Kidney capillary endothelial cell (primary cell): Measurements from ENCODE around the gene VRK2.

ENCODE experiments used
- DNase-seq: peaks from one replicate; pipeline ENCODE4 v3.0.0-alpha.2; 2018; ENCODE audit warnings: low spot score

VRK2 gene

DNA sequence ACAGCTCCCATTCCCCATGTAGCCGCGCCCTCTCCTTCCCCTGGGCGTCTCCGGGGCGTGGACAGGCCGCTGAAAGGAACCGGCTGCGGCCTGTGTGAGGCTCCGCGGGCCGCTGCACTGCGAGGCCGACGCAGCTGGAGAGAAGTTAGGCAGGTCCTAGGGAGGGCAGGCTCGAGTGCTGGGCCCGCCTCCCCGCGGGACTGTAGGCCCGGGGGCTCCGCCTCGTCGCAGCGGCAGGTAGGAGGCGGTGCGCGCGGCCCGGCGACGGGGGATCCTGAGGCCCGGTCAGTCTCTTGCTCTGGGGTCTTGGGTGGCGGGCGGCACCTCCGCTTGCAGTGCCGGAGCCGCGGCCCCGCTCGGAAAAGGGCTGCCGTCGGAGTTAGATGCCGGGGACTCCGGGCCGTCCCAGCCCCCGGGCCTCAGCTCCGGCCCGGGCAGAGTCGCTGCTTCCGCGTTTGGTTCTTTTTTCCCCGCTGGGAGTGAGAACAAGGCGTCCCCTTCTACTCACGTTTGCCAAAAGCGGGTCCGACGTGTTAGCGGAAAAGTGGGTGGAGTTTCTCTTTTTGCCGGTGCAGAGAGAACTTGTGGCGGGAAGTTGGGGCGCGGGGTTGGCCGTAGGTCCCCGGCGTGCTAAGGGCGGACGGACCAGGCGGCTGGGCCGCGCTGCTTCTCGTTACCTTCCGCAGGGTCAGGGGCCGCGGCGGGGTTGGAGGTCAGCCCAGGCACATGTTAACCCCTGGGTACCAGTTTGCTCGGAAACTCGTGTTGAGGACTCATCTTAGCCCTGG, at the start of gene VRK2:
VRK2 (plus strand) TSS at position 222 of the 788 bp plus-strand sequence. CDS start 2,026 bp downstream, outside the sequence.
- DNase-seq: peak; percentile 76

DNA sequence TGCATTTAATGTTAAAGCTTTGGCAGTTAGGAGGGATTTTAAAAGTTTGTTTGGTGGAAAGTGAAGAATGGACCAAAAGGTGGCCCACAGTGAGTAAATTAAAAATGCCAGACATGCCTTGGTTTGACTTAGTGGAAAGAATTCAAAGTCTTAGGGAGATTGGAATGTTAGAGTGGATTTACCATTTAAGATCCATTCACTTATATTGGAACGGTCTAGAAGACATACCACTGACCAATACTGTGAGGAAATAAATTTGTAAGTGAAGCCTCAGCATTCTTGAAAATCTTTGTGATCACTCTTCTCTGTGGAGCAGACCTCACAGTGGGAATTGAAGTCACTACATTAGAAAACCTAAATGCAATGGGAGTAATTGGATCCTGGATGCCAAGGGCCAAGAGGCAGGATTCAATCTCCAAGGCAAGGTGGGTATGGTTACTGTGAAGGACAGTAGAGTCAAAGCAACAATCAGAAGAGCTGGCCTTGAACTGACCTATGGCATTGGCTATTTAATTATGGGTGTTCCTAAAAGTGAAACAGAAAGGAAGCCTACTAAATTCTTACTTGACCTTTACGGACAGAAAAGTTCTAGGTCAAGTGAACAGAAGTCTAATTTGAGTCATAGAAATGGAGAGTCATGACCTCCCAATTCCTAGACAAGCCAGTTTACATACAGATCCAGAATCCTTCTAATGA, 40.2 kb upstream of the VRK2 start:
- no peak for DNase-seq

DNA sequence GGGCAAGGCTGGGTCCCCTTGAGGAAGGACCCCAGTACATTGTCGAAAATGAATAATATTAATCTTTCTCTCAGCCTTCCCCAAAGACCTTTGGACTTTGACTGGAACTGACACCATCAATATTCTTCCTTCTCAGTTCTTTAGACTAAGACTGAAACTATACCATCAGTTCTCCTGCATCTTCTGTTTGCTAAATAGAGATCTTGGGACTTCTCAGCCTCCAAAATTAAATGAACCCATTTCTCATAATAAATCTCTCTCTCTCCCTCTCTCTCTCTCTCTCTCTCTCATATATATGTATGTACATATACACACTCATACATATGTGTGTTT, 39.7 kb upstream of the VRK2 start:
- DNase-seq: no peak

DNA sequence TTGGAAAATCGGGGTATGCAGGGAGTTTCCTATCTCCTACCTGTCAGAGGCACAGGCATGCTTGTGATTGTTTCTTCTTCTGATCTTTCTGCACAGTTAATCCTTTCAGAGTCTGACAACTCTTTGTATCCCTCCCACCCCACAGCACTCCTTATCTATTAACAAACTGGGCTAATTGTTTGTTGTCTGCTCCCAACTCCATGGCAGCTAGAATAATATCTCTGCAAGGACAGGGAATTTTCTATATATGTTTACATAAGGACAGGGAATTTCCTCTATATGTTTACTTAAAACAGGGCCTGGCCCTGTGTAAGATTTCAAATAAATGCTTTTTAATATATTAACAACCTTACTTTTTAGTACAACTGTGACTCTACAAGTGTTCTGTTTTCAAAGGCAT, 36.0 kb upstream of the VRK2 start:
- no peak for DNase-seq

DNA sequence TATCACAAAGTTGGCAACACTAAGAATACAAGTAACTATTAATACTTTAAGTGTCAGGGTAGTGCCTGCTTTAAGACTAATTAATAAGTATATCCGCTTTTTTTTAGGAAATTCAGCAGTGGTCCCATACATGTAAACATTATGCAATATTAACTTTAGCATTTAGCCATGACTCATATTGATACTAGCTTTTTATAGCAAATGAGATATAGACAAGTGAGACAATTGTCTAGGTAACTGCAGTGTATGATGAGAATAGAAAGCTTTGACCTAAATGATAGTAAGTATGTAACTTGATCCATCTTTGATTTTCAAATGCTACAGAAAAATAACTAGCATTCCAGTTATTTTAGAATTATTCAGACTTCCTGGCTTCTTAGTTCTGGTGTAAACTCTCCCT, 27.4 kb upstream of the VRK2 start:
- DNase-seq: no peak

DNA sequence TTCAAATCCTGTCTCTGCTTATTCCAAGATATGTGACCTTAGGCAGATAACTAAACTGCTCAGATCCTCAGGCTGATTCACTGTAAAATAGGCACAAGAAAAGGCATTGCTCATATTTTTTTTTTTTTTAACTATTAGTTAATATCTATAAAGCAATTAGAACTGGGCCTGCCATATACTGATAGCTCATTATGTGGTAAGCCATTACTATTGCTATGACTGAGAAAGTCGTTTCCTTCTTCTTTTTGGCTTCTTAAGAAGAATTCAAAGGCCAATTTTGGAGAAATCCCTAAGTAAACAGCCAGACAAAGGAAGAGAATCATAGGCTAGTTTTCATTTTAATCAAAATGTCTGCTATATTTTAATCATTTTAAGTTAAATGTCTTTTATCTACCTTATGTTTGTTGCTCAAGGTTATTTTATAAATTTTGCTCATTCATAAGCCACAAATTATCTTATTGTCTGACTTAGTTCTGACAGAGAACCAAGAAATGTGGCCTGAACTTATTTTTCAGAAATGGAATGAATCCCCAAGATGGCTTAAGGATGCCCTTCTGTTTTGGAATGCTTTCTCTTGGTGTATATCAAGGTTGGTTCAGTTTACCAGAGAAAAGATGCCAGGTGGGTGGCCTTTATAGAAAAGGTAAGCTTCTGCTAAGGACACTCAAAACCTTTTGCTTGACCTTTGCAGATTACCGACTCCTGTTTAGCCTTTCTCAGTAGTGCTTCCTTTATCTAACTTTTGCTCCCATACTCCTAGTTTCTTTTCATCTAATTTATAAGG, 21.3 kb upstream of the VRK2 start:
- DNase-seq: no peak

DNA sequence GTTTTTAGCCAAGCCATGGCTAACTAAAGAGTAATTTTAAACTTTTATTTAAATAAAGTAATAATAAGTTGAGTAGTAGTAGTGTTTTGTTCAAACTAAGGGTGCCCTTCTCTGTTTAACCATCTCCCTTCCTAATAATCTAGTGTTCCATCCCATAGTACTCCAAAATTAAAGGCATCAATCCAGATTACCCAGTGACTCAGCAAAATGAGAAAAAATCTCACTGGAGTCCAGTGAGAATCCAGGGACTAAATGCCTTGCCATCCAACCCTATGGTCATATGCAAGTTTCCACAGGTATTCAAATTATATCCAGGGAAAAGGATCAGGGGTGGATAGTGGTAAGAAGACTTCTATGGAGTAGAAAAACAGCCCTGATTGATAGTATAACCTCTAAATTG, 19.6 kb upstream of the VRK2 start:
- no peak for DNase-seq

DNA sequence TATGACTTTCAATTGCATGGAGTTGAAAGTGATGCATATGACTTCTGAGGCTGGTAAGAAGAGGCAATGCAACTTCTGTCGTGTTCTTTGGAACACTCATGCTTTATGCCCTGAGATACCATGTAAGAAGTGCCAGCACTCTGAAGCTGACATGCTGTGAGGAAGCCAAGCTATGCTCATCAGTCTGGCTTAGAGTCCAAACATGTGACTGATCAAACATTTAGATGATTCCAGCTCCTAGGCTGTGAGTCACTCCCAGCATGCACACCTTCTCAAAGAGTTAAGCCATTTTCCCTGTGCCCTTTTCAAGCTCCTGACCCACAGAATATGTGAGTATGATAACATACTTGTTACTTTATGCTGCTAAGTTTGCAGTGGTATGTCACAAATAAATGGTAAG, 15.8 kb upstream of the VRK2 start:
- DNase-seq: no peak

DNA sequence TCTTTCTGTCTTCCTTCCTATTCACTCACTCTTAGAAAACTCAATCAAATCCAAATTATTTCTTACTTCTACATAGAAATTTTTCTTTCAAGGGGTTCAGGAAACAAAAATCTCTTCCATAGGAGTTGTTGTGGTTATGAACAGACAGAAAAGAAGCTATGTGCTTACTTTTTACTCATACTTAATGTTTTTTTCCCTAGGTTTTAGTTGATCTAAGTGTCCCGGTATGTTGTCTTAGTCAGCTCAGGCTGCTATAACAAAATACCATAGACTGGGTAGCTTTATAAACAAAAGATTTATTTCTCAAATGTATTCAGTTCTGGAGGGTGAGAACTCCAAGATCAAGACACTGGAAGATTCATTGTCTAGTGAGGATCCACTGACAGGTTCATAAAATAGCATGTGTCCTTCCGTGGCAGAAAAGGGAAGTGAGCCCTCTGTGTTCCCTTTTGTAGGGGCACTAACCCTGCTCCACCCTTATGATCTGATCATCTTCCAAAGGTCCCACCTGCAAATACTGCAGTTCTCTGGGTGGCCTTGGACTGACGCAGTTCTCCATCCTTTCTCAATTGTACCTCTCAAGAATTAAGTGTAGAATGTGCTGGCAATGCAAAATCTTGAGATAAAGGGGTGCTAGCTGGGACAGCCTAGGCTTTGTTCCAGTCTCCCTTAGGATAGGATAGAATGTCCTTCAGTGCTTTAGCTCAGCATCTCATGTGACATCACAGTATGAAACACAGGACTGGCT, 14.4 kb upstream of the VRK2 start:
- DNase-seq: no peak

DNA sequence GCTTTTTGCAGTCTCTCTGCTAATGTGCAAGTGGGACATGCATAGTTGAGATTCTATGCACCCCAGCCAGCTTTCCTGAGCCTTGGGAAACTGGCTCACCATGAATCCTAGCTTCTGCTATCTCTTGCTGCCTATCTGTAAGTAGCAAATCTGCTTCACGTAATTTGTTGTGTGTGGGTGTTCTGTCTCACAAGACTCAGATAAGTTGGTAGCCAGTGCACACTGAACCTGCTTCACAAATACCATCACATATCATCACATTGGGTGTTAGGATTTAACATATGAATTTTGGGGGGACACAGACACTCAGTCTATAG, 13.9 kb upstream of the VRK2 start:
- no peak for DNase-seq

DNA sequence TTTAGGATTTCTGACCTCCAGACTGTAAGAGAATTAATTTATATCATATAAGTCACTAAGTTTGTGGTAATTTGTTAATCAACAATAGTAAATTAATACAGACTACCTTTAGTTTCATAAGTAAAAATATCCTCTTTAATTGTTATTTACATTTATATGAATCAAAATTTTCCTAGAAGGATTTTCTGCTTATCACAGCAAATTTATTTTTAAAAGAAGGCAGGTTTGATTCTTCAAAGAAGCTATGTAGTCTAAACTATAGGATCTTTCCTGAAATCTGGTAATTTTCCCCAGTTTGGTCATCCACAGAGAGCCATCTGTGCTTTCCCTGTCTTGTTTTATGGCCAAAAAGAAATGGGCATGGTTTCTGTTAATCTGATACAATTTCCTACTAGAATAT, 13.1 kb upstream of the VRK2 start:
- no peak for DNase-seq

DNA sequence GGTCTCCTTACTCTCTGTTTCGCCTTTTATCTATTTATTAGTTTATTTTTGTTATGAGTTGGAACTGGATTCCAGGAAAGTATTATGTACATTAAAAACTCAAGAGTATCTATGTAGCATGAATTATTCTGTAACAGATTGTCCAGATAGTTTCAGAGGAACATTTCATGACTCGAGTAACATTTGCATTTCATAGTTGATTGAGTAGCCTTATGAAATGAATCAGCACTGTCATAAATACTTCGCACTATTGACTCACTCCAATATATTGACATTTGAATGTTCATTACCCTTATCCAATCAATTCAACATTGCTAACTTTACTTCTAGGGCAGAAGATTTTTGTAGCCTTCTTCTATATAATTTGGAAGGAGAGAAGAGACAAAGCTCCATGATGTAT, 11.3 kb upstream of the VRK2 start:
- no peak for DNase-seq

DNA sequence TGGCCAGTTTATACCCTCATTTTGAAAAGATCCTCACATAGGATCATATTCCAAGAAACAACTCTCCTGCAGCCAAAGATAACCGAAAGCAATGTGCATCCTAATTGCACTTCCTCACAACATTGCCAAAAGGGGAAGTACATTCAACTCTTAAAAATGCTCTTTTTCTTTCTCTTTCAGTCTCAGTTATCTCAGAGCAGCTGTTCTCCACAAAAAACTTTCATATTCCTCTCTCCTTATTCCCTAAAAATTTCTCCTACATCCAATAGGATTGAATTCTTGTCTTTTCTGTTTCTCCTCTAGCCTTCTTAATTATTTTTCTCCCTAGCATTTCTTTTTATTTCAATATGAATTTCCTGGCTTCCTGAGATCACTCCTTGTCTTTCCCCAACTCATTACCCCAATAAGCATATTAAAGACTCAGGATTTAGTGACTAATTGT, 7.4 kb upstream of the VRK2 start:
- DNase-seq: peak; percentile 30

DNA sequence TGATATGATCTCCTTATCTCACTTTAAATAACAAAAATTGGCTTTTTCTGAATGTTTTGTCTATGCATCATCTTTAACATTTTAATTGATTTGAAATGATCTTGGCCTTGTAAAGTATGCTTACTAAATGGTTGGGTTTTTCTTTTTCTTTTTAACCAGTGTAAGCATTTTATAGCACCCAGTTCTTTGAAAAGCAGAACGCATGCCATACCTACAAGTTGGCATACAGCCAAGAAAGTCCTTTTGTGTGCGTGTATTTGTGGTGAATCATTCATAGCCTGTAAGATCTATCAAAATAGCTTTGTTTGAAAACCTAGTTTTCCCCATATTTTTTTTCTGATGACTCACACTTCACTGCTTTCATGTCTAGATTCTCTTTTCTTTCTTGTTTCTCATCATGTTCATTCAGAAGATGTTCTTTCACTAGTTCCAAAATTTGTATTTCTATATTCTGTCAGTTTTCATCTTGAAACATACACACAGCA, 4.1 kb upstream of the VRK2 start:
- DNase-seq: peak; percentile 98

DNA sequence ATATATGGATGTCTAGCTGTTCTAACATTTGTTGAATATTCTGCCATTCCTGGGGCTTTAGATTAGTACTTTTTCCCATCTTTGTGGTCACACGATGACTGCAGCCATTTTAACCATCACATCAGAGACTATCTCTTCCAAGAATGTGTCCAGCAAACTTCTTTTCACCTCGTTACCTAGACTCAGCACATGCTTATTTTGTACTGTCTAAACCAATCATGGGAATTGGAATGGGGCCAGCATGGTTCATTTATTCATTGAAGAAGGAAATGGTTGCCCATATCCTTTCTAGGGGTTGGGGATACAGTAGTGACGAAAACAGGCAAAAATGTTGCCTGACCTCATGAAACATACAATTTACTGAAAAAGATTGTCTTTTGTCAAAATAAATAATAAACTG, 2.5 kb upstream of the VRK2 start:
- DNase-seq: no peak

DNA sequence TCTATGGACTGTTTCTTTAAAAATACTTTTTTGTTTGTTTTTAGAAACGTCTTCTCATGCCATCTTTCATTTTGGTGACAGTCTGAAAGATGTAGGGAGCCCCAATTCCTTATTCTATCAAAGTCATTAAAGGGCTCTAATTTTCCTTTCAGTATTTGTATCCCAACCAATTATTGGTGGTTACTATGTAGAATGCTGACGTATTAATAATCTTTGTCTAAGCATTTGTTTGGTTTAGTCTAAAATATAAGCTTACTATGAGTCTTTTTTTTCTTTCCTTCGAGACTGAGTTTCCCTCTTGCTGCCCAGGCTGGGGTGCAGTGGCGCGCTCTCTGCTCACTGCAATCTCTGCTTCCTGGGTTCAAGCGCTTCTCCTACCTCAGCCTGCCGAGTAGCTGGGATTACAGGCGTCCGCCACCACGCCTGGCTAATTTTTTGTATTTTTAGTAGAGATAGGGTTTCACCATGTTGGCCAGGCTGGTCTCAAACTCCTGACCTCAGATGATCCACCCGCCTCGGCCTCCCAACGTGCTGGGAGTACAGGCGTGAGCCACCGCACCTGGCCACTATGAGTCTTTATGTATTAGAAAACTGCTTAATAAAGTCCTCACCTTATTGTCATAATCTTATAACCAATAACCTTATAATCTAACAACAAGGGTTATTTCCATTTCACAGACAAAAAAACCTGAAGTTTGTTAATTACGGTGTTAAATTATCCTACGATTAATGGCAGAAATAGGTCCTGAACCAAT, 849 bp upstream of the VRK2 start:
- no peak for DNase-seq

DNA sequence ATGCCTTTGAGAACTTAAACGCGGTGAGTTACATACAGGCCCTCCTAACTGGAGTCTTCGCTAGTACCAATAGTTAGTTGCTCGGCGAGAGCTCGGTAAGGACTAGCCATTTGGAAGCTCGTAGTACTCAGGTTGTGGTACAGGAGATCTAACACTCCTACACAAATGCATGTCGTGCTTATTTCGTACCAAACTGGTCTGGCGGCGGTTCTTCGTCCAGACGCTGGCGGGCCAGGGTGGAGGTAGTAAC, 346 bp upstream of the VRK2 start:
- no peak for DNase-seq

DNA sequence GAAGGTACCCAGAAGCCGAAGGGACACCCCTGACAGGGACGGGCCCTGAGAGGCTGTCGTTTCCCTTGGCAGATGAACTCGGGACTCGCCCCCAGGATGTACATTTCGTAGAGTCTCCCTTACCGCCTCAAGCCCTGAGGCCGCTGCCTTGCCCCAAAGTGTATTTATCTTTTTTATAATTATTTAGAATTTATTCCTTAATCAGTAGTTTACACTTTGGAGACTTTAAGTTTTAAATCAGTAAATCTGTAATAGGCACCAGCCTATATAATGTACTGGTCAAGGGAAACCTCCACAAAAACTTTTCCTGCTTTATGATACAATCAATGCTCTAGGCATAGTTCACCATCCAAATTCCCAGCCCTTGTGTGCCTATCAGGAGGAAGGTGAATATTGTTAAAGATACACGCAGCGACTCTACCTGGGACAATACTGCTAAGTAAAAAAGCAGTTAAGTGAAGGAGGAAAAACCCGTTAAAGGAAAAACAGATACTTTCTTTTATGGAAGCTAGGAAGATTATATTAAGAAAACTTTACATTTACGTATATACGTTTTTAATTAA, 848 bp downstream of the VRK2 start:
- DNase-seq: no peak

DNA sequence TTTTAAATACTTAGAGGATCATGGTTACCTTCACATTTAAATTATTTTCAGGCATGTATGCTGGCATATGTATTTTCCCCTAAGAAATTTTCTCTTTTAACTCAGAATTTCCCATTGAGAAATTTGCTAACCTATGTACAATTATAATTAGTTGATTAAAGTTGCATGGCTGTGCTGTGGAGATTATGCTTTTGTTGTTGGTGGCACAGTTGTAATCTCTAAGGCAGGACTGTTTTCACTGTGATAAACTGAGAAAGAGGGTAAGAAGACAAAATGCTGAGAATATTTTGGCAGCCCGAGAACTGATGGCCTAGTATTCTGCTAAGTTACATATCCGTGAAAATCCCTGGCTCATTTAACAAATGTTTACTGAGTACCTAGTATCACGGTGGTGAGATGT, 1.4 kb downstream of the VRK2 start:
- DNase-seq: no peak

DNA sequence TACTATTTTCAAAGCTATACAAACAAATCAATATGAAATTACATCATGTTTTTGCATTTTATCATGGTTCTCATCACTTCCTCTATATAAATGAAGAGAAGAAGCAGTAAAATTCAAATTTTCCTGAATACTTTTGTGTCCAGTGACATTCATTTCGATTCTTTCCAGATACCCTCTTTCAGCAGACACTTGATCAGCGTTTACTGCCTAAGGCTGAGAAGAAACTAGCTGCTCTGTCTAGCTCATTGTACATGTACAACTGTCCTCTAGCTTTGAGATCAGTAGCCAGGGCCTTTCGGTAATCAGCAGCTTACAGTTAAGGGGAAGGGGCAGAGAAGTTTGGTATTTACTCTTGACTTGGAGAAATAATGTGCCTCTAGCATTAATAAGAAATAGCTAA, 4.8 kb downstream of the VRK2 start:
- no peak for DNase-seq

DNA sequence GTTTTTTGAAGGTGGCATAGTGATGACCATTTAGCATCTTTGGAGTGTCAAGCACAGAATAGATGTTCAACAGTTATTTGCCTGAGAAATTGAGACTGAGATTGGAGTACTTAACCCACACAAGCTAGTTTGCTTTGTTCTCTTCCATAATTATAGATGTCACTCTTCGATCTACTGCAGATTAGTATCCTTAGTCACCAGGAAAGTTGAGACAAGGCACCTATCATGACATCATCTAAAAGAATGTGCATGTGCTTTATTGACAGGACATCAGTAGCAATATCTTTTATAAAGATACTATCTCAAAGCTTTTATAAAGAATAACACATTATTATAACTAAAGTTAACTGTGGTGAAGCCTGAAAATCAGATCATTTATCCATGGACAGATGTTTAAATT, 6.4 kb downstream of the VRK2 start:
- no peak for DNase-seq

DNA sequence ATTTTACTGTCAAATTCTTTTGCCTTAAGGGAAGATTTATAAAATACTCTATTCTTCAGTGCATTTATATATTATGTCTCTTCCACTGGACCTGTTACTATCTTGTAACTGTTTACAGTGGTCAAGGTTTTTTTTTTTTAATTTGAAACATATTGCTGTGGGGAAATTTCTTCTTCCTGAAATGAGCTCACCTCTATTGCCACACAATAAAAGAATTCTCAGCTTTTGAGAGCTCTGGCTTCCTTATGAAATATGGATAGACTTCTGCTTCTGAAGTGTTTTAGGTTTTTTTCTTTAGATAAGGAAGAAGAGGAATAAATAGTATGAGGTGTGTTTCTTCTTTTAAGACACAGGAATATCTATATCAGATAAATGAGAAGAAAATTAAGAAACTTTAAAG, 7.7 kb downstream of the VRK2 start:
- no peak for DNase-seq
